K562 (cell line): ENCODE measurements around the gene USP12. TPM values are rescaled to one million over a fixed set of nuclear protein-coding genes. Genes with fewer than 3 reads are reported as not detected.

Source experiments
- GTF2F1 ChIP-seq: IDR thresholded peaks from 2 replicates; pipeline ENCODE4 v1.6.1; 2011; ENCODE audit warnings: low read depth, low read length, improper control_type of control experiment
- HMG20A ChIP-seq: fragments of 450-650 bp; formaldehyde crosslinking; conservative IDR thresholded peaks from 2 replicates; pipeline ENCODE4 v1.4.0; 2020; ENCODE audit warnings: mild to moderate bottlenecking, mixed read lengths
- JUN ChIP-seq, 2 experiments: sonication (generic) in 1 of 2; formaldehyde crosslinking in 1 of 2; IDR thresholded peaks; 2 replicates each; pipeline versions ENCODE4 v1.6.1 to v1.8.0; 2012 to 2022; ENCODE audit warnings: borderline replicate concordance in 2 of 2, mild to moderate bottlenecking in 2 of 2, improper control_type of control experiment in 1 of 2, low read depth in 1 of 2, low read length in 1 of 2, missing genetic modification reagents in 1 of 2
- KDM4B ChIP-seq, 2 experiments: fragments of 450-650 bp in 1 of 2; sonication (generic) in 1 of 2; IDR thresholded peaks; 2 replicates each; pipeline ENCODE4 v1.6.1; 2016 to 2017; ENCODE audit warnings: borderline replicate concordance in 2 of 2, antibody characterized with exemption in 1 of 2, low read depth in 1 of 2, mild to moderate bottlenecking in 1 of 2
- KLF6 ChIP-seq: fragments of 250-450 bp; sonication (Bioruptor Pico); IDR thresholded peaks from 2 replicates; pipeline ENCODE4 v1.4.0; 2020; ENCODE audit warnings: mild to moderate bottlenecking, moderate library complexity, borderline replicate concordance
- NRF1 ChIP-seq, 2 experiments: fragments of 450-650 bp; IDR thresholded peaks in 1 of 2; conservative IDR thresholded peaks in 1 of 2; 2 replicates each; pipeline ENCODE4 v1.6.1; 2014; ENCODE audit warnings: mild to moderate bottlenecking in 2 of 2
- POLR3A ChIP-seq: IDR thresholded peaks from 2 replicates; pipeline ENCODE4 v1.6.1; 2011; ENCODE audit warnings: borderline replicate concordance, mild to moderate bottlenecking, moderate library complexity; ENCODE audit not compliant: insufficient read length, insufficient read depth; ENCODE audit errors: extremely low read depth
- PREB ChIP-seq: sonication (generic); formaldehyde crosslinking; IDR thresholded peaks from 2 replicates; pipeline ENCODE4 v1.8.1; 2023; ENCODE audit warnings: mild to moderate bottlenecking, missing genetic modification reagents
- ZNF277 ChIP-seq: fragments of 250-450 bp; sonication (Bioruptor Pico); IDR thresholded peaks from 2 replicates; pipeline ENCODE4 v1.8.0; 2022; ENCODE audit warnings: inconsistent platforms, mild to moderate bottlenecking, moderate library complexity, borderline replicate concordance
- polyA plus RNA-seq, 8 experiments: library from polyadenylated mRNA; depleted of rRNA in 4 of 8; stranded (reverse) in 5 of 8; unstranded in 3 of 8; fragments of >200 nt; fragmentation: Nextera tagmentation in 2 of 8; fragmentation: Illumina TruSeq in 1 of 8; extraction: Ambion mirVana in 2 of 8; extraction: Trizol in 1 of 8; gene quantifications; 2 replicates each; pipeline versions ENCODE4 v1.2.1 to v1.2.3, GENCODE V29; 2011 to 2014; ENCODE audit warnings: inconsistent platforms in 1 of 8, missing spikeins in 1 of 8
- total RNA-seq, 7 experiments: library from RNA; depleted of rRNA in 6 of 7; stranded (reverse); fragments of >200 nt in 6 of 7; fragmentation: Illumina TruSeq in 2 of 7; extraction: Trizol in 2 of 7; gene quantifications; 2 replicates each; pipeline versions ENCODE4 v1.2.1 to v1.2.3, GENCODE V29; 2011 to 2021; ENCODE audit warnings: low replicate concordance in 1 of 7
- TF ChIP-seq, protein P1 (sequence below), 2 experiments: fragments of 450-650 bp in 1 of 2; sonication (generic) in 1 of 2; formaldehyde crosslinking in 1 of 2; IDR thresholded peaks in 1 of 2; conservative IDR thresholded peaks in 1 of 2; 2 replicates each; pipeline versions ENCODE4 v1.6.1 to v1.8.1; 2016 to 2023; ENCODE audit warnings: mild to moderate bottlenecking in 2 of 2, moderate library complexity in 2 of 2, inconsistent platforms in 1 of 2, missing genetic modification reagents in 1 of 2
- TF ChIP-seq, protein P2 (sequence below): fragments of 450-650 bp; IDR thresholded peaks from 2 replicates; pipeline ENCODE4 v1.6.1; 2016
- TF ChIP-seq, protein P3 (sequence below): fragments of 200-800 bp; sonication (Bioruptor generic); IDR thresholded peaks from 2 replicates; pipeline ENCODE4 v1.6.1; 2017; ENCODE audit warnings: missing genetic modification characterization, missing compliant biosample characterization
- TF ChIP-seq, protein P4 (sequence below): fragments of 200-400 bp; formaldehyde crosslinking; IDR thresholded peaks from 2 replicates; pipeline ENCODE4 v1.6.1; 2017; ENCODE audit warnings: mild to moderate bottlenecking, low read depth, low read length, moderate library complexity
- TF ChIP-seq, protein P5 (sequence below): IDR thresholded peaks from 3 replicates; pipeline ENCODE4 v1.6.1; 2011; ENCODE audit warnings: borderline replicate concordance, mild to moderate bottlenecking; ENCODE audit not compliant: insufficient read length, insufficient read depth
- TF ChIP-seq, protein P6 (sequence below): sonication (generic); formaldehyde crosslinking; IDR thresholded peaks from 2 replicates; pipeline ENCODE4 v1.9.0; 2022; ENCODE audit warnings: mild to moderate bottlenecking, missing genetic modification reagents

The USP12 gene
- total and polyA plus RNA-seq, 9 of the 15 experiments (the other 6 are each of a cell fraction or from before 2014, with no cell fraction given): 1.8 to 20.5 (median 13.3) TPM

DNA sequence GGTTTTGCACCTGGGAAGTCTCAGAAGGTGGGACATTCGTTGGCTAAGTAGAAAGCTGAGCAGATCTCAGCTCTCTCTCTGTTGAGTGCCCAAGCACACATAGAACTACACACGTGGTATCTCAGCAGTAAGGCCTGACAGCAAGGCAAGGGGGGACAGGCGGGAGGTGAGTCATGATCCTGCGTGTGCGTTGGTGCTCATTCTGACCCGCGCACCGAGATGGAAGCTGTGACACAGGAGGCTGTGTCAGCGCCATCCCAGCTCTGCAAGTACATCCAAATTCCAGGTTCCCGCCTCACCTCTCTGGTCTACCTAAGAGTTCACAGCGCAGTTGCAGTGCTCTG lies 135.7 kb downstream of the USP12 start (continued):
- TF ChIP-seq ZNF277 (CRISPR knock-in tag) (no peak), PREB (CRISPR knock-in tag) (no peak), KDM4B (IDR thresholded peaks at IDR 0.05; ENCODE audit: borderline replicate concordance in 2 of 2, low read depth in 1 of 2) (no peak), GTF2F1 (no peak), HMG20A (CRISPR knock-in tag) (no peak), POLR3A (no peak), KLF6 (CRISPR knock-in tag) (no peak), JUN (IDR thresholded peaks at IDR 0.05; ENCODE audit: borderline replicate concordance, low read depth, low read length) (peak; percentile 47; the same call in 1 of the 2 replicates), JUN (CRISPR knock-in tag; IDR thresholded peaks at IDR 0.05; ENCODE audit: borderline replicate concordance) (no peak), NRF1 (conservative IDR thresholded peaks at IDR 0.05 in 1 of 2, IDR thresholded peaks at IDR 0.05 in 1 of 2) (peak; percentile 69 to 75)
- TF ChIP-seq, protein P1, sequence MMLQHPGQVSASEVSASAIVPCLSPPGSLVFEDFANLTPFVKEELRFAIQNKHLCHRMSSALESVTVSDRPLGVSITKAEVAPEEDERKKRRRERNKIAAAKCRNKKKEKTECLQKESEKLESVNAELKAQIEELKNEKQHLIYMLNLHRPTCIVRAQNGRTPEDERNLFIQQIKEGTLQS (IDR thresholded peaks at IDR 0.05): peak; percentile 46
- TF ChIP-seq, protein P1 (CRISPR knock-in tag; conservative IDR thresholded peaks at IDR 0.05): no peak
- TF ChIP-seq, protein P2, sequence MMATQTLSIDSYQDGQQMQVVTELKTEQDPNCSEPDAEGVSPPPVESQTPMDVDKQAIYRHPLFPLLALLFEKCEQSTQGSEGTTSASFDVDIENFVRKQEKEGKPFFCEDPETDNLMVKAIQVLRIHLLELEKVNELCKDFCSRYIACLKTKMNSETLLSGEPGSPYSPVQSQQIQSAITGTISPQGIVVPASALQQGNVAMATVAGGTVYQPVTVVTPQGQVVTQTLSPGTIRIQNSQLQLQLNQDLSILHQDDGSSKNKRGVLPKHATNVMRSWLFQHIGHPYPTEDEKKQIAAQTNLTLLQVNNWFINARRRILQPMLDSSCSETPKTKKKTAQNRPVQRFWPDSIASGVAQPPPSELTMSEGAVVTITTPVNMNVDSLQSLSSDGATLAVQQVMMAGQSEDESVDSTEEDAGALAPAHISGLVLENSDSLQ: no peak
- TF ChIP-seq, protein P3, sequence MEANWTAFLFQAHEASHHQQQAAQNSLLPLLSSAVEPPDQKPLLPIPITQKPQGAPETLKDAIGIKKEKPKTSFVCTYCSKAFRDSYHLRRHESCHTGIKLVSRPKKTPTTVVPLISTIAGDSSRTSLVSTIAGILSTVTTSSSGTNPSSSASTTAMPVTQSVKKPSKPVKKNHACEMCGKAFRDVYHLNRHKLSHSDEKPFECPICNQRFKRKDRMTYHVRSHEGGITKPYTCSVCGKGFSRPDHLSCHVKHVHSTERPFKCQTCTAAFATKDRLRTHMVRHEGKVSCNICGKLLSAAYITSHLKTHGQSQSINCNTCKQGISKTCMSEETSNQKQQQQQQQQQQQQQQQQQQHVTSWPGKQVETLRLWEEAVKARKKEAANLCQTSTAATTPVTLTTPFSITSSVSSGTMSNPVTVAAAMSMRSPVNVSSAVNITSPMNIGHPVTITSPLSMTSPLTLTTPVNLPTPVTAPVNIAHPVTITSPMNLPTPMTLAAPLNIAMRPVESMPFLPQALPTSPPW (CRISPR knock-in tag): 0 out of 2 replicates have a peak, but pooled peaks have one; percentile 14
- TF ChIP-seq, protein P4, sequence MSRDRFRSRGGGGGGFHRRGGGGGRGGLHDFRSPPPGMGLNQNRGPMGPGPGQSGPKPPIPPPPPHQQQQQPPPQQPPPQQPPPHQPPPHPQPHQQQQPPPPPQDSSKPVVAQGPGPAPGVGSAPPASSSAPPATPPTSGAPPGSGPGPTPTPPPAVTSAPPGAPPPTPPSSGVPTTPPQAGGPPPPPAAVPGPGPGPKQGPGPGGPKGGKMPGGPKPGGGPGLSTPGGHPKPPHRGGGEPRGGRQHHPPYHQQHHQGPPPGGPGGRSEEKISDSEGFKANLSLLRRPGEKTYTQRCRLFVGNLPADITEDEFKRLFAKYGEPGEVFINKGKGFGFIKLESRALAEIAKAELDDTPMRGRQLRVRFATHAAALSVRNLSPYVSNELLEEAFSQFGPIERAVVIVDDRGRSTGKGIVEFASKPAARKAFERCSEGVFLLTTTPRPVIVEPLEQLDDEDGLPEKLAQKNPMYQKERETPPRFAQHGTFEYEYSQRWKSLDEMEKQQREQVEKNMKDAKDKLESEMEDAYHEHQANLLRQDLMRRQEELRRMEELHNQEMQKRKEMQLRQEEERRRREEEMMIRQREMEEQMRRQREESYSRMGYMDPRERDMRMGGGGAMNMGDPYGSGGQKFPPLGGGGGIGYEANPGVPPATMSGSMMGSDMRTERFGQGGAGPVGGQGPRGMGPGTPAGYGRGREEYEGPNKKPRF: no peak
- TF ChIP-seq, protein P5, sequence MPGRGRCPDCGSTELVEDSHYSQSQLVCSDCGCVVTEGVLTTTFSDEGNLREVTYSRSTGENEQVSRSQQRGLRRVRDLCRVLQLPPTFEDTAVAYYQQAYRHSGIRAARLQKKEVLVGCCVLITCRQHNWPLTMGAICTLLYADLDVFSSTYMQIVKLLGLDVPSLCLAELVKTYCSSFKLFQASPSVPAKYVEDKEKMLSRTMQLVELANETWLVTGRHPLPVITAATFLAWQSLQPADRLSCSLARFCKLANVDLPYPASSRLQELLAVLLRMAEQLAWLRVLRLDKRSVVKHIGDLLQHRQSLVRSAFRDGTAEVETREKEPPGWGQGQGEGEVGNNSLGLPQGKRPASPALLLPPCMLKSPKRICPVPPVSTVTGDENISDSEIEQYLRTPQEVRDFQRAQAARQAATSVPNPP: no peak
- TF ChIP-seq, protein P6, sequence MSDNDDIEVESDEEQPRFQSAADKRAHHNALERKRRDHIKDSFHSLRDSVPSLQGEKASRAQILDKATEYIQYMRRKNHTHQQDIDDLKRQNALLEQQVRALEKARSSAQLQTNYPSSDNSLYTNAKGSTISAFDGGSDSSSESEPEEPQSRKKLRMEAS (CRISPR knock-in tag): 0 out of 2 replicates have a peak, but pooled peaks have one; percentile 28
